Stimulated activated CD4-positive, alpha-beta T cell treated with anti-CD3 and anti-CD28 coated beads, Interleukin-1b, Interleukin-23, amount 100 ng/mL, for 24 hours (primary cell): ENCODE measurements around the gene APOE.
A peak's percentile ranks its signal among the peaks of the same experiment; 100 is the strongest.
"Not testable (repeated sequence)": the region's sequence is repeated elsewhere in the genome, so short reads cannot be mapped to it uniquely, and the experiment has no call there.

Experiments used
- DNase-seq, 4 experiments: peaks; one replicate each; pipeline ENCODE4 v3.0.0-alpha.2; 2020; ENCODE audit warnings: low read depth in 4 of 4, low spot score in 1 of 4

The APOE gene

DNA sequence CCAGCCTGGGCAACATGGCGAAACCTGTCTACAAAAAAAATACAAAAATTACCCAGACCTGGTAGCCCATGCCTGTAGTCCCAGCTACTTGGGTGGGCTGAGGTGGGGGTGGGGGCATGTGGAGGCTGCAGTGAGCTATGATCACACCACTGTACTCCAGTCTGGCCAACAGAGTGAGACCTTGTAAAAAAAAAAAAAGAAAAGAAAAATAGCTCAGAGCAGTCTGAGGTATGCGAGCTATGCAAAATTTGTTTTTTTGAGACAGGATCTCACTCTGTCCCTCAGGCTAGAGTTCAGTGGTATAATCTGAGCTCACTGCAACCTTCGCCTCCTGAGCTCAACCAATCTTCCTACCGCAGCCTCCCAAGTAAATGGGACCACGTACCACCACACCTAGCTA is 21.7 kb upstream of the APOE start:
- DNase-seq = no peak

DNA sequence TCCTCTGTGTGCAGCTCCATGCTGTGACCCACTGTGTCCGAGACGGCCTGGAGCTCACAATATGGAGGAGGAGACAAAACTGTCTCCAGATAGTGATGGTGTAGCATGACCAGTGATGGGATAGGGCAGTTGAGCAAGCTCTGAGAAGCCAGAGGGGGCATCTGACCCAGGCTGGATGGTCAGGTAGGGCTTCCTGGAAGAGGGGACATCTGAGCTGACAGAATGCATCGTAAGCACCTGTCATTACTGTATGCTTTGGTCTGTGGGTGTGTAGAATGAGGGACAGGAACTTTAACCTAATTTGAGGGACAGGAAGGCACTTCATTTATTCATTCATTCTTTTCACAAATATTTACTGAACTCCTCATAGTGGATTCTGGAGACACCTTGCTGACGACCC is 21.0 kb upstream of the APOE start:
- DNase-seq = no peak

DNA sequence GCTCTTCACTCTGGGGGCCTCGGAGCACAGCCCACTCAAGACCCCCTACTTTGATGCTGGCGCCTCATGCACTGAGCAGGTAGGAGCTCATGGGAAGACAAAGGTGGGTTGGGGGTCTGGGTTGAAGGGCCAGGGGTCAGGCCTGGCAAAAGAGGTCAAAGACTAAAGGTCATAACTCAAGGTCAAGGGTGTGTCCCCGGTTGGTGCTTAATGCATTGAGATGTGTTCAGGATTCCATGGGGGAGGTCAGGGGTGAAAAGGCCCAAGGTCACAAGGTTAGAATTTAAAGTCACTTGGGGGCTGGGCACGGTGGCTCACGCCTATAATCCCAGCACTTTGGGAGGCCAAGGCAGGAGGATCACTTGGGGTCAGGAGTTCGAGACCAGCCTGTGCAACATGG is 19.5 kb upstream of the APOE start:
- no peak for DNase-seq

DNA sequence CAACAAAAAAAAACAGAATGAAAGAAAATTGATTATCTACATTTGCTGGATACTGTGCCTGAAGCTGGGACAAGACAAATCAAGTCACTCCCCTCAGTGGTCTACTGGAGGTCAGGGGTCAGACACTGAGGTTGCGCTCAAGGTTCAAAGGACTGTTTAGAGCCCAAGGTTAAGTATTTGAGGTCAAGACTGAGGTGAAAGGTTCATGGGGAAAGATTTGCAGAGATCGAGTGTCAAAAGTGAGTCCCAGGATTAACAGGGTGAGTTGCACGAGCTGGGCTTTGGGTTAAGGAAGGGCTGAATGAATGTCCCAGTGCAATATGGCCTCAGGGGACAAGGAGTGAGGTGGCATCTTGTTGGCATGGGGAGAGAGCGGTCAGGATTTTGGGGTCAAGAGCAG is 17.9 kb upstream of the APOE start:
- no peak for DNase-seq

GRCh38 chr19:44888335-44888734 is 17.3 kb upstream of the APOE start:
- not testable (repeated sequence) for DNase-seq

- DNase-seq = no peak
Observed at GRCh38 chr19:44889830-44890365, 15.7 kb upstream of the APOE start.

DNA sequence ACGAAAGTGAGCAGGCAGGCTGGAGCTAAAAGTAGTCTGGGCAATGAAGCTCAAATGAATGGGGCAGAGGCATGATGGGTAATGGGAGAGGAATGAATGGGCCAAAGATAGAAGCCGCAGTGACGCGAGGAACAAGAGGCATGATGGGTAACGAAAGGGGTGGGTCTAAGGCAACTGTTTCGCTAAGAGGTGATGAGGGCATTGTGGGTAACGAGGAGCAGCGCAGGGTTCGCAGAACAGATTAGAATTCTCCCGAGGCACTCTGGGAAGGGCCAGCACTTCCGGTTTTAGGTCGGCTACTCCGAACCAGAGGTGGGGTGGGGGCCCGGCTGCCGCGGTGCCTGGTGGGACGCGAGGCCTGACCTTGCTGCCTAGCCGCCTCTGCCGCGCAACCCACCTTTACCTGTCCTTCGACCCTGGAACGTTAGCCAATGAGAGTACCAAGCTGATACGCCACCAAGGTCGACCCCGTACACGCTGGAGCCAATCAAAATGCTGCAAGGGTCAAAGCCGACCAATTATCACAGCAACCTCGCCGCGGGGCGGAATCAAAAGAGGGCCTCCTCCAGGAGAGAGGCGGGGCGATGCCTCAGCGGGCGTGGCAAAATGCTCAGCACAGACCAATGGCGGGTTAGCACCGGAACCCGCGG is 15.1 kb upstream of the APOE start:
- DNase-seq = peak in 1 of 4 experiments; percentile 98

DNA sequence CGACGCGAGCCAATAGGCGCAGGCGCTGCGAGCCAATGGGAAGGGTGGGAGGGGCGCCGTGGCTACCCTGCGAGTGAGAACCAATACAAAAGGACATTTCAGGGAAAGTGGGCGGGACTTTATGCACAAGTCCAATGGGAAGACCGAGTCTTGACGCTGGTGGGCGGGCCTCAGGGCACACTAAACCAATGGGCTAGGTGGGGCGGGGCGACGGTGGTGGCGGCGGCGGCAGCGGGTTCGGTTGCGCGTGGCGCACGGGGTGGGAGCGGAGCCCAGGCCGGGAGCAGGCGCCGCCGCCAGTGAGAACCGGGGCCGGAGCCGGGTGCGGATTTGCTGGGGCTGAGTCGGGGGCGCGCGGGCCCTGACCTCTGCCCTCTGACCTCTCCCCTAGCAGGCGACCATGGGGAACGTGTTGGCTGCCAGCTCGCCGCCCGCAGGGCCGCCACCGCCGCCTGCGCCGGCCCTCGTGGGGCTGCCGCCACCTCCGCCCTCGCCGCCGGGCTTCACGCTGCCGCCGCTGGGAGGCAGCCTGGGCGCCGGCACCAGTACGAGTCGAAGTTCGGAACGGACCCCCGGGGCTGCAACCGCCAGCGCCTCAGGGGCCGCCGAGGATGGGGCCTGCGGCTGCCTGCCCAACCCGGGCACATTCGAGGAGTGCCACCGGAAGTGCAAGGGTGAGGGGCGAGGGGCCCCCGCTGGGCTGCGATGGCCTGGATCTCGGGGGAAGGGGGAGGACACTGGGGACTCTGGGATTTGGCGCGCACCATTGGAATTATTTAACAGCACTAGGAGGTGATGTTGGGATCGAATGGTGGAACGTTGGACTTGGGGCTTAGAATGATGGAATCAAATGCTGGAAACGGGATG is 14.3 kb upstream of the APOE start, which contains the start of gene TOMM40:
Gene TOMM40, plus strand, starts transcription at position 239 of the 867 bp plus-strand sequence. Its CDS starts 162 bp downstream, at position 401.
- peak in 3 of 4 experiments; percentile 100 for DNase-seq

- no peak for DNase-seq
Observed at GRCh38 chr19:44892932-44893331, 12.7 kb upstream of the APOE start.

GRCh38 chr19:44893332-44894051 is 12.1 kb upstream of the APOE start:
- no peak for DNase-seq

- DNase-seq = no peak
Observed at GRCh38 chr19:44894052-44894400, 11.6 kb upstream of the APOE start.

- no peak for DNase-seq
Observed at GRCh38 chr19:44894946-44895345, 10.7 kb upstream of the APOE start.

DNA sequence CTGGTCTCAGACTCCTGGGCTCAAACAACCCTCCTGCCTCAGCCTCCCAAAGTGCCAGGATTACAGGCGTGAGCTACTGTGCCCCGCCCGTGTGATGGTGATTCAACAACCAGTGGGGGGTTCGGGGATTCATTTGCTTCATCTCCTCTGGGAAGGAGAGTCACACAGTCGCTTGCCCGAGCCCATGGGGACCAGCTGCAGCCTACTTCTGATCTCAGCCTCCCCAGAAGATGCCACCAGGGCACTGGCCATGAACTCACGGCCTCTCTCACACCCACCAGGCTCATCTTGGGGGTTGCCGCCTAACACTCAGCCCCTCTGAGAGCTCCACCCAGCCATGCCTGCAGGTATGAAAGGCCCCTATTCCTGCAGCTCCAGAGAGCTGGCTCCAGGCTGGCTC is 7.8 kb upstream of the APOE start:
- DNase-seq = no peak

DNA sequence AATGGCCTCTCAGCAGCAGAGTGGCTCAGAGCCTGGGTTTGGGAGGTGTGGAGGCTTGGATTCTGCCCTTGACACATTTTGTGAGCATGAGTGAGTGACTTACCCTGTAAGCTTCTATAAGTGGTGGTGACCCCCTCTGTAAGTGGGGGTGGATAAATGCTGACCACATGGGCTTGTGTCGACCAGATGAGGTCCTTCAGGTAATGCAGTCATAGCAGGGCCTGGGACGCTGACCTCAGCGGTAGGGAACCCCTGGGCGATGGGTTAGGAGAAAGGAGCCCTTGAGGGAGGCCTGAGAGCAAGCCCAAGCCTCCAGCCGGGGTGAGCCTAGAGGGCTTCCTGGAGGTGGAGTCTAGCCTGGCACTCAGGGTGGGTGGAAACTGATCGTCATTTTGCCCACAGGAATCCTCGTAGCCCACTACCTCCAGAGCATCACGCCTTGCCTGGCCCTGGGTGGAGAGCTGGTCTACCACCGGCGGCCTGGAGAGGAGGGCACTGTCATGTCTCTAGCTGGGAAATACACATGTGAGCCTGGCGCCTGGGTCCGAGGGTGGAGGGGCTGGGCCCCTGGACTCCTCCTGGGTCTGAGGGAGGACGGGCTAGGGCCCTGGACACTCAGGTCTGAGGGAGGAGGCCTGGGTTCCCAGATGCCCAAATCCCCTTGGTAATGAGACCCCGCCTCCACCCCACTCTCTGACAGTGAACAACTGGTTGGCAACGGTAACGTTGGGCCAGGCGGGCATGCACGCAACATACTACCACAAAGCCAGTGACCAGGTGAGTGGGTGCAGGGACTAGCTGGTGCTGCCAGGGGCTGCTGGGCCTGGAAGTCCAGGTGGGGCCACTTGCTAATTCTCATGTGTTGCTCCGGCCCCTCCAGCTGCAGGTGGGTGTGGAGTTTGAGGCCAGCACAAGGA is 5.0 kb upstream of the APOE start:
- DNase-seq = no peak

- no peak for DNase-seq
Observed at GRCh38 chr19:44903216-44903601, 2.4 kb upstream of the APOE start.

GRCh38 chr19:44903602-44904425 is 1.8 kb upstream of the APOE start:
- peak; percentile 52 to 74 (median 63) for DNase-seq

DNA sequence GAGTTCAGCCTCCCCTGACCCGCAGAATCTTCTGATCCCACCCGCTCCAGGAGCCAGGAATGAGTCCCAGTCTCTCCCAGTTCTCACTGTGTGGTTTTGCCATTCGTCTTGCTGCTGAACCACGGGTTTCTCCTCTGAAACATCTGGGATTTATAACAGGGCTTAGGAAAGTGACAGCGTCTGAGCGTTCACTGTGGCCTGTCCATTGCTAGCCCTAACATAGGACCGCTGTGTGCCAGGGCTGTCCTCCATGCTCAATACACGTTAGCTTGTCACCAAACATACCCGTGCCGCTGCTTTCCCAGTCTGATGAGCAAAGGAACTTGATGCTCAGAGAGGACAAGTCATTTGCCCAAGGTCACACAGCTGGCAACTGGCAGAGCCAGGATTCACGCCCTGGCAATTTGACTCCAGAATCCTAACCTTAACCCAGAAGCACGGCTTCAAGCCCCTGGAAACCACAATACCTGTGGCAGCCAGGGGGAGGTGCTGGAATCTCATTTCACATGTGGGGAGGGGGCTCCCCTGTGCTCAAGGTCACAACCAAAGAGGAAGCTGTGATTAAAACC is 1.1 kb upstream of the APOE start:
- DNase-seq = no peak

- no peak for DNase-seq
Observed at GRCh38 chr19:44907613-44908012, 2.0 kb downstream of the APOE start.

DNA sequence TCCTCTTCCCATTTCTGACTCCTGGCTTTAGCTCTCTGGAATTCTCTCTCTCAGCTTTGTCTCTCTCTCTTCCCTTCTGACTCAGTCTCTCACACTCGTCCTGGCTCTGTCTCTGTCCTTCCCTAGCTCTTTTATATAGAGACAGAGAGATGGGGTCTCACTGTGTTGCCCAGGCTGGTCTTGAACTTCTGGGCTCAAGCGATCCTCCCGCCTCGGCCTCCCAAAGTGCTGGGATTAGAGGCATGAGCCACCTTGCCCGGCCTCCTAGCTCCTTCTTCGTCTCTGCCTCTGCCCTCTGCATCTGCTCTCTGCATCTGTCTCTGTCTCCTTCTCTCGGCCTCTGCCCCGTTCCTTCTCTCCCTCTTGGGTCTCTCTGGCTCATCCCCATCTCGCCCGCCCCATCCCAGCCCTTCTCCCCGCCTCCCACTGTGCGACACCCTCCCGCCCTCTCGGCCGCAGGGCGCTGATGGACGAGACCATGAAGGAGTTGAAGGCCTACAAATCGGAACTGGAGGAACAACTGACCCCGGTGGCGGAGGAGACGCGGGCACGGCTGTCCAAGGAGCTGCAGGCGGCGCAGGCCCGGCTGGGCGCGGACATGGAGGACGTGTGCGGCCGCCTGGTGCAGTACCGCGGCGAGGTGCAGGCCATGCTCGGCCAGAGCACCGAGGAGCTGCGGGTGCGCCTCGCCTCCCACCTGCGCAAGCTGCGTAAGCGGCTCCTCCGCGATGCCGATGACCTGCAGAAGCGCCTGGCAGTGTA is 2.7 kb downstream of the APOE start:
- DNase-seq = no peak
